HCT116 (cell line): ENCODE data around the gene IL12A.

ENCODE experiments used
- CEBPB ChIP-seq: IDR thresholded peaks from 2 replicates; pipeline ENCODE4 v1.6.1; 2012; ENCODE audit warnings: low read depth
- EZH2 ChIP-seq: fragments of 200-600 bp; sonication (generic); IDR thresholded peaks from 2 replicates; pipeline ENCODE4 v1.6.1; 2017; ENCODE audit warnings: antibody characterized with exemption, mixed run types
- JUND ChIP-seq: IDR thresholded peaks from 2 replicates; pipeline ENCODE4 v1.6.1; 2012
- POLR2A ChIP-seq: IDR thresholded peaks from 2 replicates; pipeline ENCODE4 v1.7.0; 2011; ENCODE audit warnings: borderline replicate concordance; ENCODE audit not compliant: insufficient read depth, insufficient read length; ENCODE audit errors: extremely low read depth
- POLR2AphosphoS5 ChIP-seq: IDR thresholded peaks from 2 replicates; pipeline ENCODE4 v1.6.1; 2011; ENCODE audit warnings: mild to moderate bottlenecking, low read depth, low read length, moderate library complexity
- RAD21 ChIP-seq: IDR thresholded peaks from 2 replicates; pipeline ENCODE4 v1.6.1; 2012; ENCODE audit warnings: low read depth, mild to moderate bottlenecking
- SIN3A ChIP-seq: IDR thresholded peaks from 2 replicates; pipeline ENCODE4 v1.6.1; 2012; ENCODE audit warnings: low read depth
- SP1 ChIP-seq: IDR thresholded peaks from 2 replicates; pipeline ENCODE4 v1.6.1; 2012; ENCODE audit warnings: low read depth
- TF ChIP-seq, protein P1 (sequence below), 3 experiments: fragments of 200-600 bp in 1 of 3; sonication (generic) in 1 of 3; IDR thresholded peaks in 2 of 3; conservative IDR thresholded peaks in 1 of 3; 2 replicates each; pipeline ENCODE4 v1.5.1; 2012 to 2017; ENCODE audit warnings: low read depth in 2 of 3, low read length in 2 of 3, antibody characterized with exemption in 1 of 3, borderline replicate concordance in 1 of 3, control low read depth in 1 of 3, mild to moderate bottlenecking in 1 of 3, mixed read lengths in 1 of 3, mixed run types in 1 of 3, moderate library complexity in 1 of 3; ENCODE audit not compliant: insufficient read depth in 1 of 3
- TF ChIP-seq, protein P2 (sequence below): IDR thresholded peaks from 2 replicates; pipeline ENCODE4 v1.6.1; 2012
- TF ChIP-seq, protein P3 (sequence below): IDR thresholded peaks from 2 replicates; pipeline ENCODE4 v1.6.1; 2012; ENCODE audit warnings: low read depth

DNA sequence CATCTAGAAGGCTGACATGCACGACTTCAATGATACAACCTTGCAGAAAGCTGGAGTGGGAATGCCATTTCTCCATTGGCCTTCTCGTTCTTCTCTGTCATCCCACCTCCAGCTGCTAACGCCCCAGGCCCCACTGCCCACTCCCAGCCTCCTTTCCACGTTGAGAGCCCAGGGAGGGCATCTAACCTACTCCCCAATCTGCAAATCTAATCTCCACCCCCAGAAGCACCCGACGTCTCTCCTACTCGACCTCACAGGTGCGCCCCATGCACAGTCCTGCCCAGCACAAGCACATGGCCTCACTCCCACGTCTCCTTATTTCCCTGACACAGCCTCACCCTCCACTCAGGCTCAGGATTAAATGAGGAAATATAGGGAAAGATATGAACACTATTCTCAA, 33.4 kb downstream of the IL12A start:
- TF ChIP-seq, protein P1, sequence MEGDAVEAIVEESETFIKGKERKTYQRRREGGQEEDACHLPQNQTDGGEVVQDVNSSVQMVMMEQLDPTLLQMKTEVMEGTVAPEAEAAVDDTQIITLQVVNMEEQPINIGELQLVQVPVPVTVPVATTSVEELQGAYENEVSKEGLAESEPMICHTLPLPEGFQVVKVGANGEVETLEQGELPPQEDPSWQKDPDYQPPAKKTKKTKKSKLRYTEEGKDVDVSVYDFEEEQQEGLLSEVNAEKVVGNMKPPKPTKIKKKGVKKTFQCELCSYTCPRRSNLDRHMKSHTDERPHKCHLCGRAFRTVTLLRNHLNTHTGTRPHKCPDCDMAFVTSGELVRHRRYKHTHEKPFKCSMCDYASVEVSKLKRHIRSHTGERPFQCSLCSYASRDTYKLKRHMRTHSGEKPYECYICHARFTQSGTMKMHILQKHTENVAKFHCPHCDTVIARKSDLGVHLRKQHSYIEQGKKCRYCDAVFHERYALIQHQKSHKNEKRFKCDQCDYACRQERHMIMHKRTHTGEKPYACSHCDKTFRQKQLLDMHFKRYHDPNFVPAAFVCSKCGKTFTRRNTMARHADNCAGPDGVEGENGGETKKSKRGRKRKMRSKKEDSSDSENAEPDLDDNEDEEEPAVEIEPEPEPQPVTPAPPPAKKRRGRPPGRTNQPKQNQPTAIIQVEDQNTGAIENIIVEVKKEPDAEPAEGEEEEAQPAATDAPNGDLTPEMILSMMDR (IDR thresholded peaks at IDR 0.05 in 2 of 3, conservative IDR thresholded peaks at IDR 0.05 in 1 of 3; ENCODE audit: borderline replicate concordance in 1 of 3, insufficient read depth in 1 of 3, low read depth in 2 of 3, low read length in 2 of 3), result no peak
- no peak for TF ChIP-seq JUND
- TF ChIP-seq, protein P2, sequence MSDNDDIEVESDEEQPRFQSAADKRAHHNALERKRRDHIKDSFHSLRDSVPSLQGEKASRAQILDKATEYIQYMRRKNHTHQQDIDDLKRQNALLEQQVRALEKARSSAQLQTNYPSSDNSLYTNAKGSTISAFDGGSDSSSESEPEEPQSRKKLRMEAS, result no peak
- TF ChIP-seq, protein P3, sequence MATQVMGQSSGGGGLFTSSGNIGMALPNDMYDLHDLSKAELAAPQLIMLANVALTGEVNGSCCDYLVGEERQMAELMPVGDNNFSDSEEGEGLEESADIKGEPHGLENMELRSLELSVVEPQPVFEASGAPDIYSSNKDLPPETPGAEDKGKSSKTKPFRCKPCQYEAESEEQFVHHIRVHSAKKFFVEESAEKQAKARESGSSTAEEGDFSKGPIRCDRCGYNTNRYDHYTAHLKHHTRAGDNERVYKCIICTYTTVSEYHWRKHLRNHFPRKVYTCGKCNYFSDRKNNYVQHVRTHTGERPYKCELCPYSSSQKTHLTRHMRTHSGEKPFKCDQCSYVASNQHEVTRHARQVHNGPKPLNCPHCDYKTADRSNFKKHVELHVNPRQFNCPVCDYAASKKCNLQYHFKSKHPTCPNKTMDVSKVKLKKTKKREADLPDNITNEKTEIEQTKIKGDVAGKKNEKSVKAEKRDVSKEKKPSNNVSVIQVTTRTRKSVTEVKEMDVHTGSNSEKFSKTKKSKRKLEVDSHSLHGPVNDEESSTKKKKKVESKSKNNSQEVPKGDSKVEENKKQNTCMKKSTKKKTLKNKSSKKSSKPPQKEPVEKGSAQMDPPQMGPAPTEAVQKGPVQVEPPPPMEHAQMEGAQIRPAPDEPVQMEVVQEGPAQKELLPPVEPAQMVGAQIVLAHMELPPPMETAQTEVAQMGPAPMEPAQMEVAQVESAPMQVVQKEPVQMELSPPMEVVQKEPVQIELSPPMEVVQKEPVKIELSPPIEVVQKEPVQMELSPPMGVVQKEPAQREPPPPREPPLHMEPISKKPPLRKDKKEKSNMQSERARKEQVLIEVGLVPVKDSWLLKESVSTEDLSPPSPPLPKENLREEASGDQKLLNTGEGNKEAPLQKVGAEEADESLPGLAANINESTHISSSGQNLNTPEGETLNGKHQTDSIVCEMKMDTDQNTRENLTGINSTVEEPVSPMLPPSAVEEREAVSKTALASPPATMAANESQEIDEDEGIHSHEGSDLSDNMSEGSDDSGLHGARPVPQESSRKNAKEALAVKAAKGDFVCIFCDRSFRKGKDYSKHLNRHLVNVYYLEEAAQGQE, result no peak
- TF ChIP-seq POLR2A, result no peak
- TF ChIP-seq POLR2AphosphoS5, result no peak
- no peak for TF ChIP-seq EZH2
- TF ChIP-seq RAD21, result no peak
- no peak for TF ChIP-seq CEBPB
- no peak for TF ChIP-seq SIN3A
- TF ChIP-seq SP1, result no peak
